ENCODE data around the gene TCP1. TPM values are rescaled to one million over a fixed set of nuclear protein-coding genes. Genes with fewer than 3 reads are reported as not detected.

The TCP1 gene
- total and polyA plus RNA-seq, 2 of the 8 experiments (the other 6 are each of a cell fraction or from before 2014, with no cell fraction given), result 117 to 348 TPM

- TF ChIP-seq CHD7 (IDR thresholded peaks at IDR 0.05; ENCODE audit: insufficient replicate concordance, low read length) (no peak), KDM5A (IDR thresholded peaks at IDR 0.05; ENCODE audit: low read length) (no peak), RNF2 (IDR thresholded peaks at IDR 0.05; ENCODE audit: borderline replicate concordance, low read depth, low read length, missing control alignments, poor library complexity, severe bottlenecking) (no peak), SP1 (IDR thresholded peaks at IDR 0.05; ENCODE audit: low read depth, low read length) (no peak), RBBP5 (IDR thresholded peaks at IDR 0.05; ENCODE audit: borderline replicate concordance, low read depth, low read length) (no peak), TAF7 (optimal IDR thresholded peaks at IDR 0.05; ENCODE audit: borderline replicate concordance, low read depth, low read length) (no peak), MAX (IDR thresholded peaks at IDR 0.05) (no peak)
Measured at GRCh38 chr6:159833556-159833955, 44.2 kb upstream of the TCP1 start (continued).
